ENCODE measurements around the gene STRAP.

- TF ChIP-seq POLR2AphosphoS5 (IDR thresholded peaks at IDR 0.05; ENCODE audit: insufficient read depth, low read depth, low read length) (no peak), POLR2A (IDR thresholded peaks at IDR 0.05; ENCODE audit: low read depth, low read length) (no peak), MAX (IDR thresholded peaks at IDR 0.05; ENCODE audit: insufficient read depth, insufficient read length) (no peak), MYC (IDR thresholded peaks at IDR 0.05; ENCODE audit: low read depth, low read length) (no peak), CTCF (IDR thresholded peaks at IDR 0.05; ENCODE audit: extremely low read depth in 1 of 2, insufficient read depth in 1 of 2, low read depth in 1 of 2, low read length in 2 of 2) (no peak), EZH2 (IDR thresholded peaks at IDR 0.05; ENCODE audit: borderline replicate concordance, low read depth, low read length, severe bottlenecking) (no peak), FOS (IDR thresholded peaks at IDR 0.05; ENCODE audit: borderline replicate concordance, insufficient read depth, low read length) (no peak), JUN (IDR thresholded peaks at IDR 0.05; ENCODE audit: borderline replicate concordance, insufficient read depth, insufficient read length, low read depth) (no peak)
These were observed 19.3 kb upstream of the STRAP start for GRCh38 chr12:15862840-15863239.

Measured in endothelial cell of umbilical vein (primary cell).